Adipose tissue (tissue), 3 donors: ENCODE measurements around the gene UBR4. TPM values are rescaled to one million over a fixed set of nuclear protein-coding genes. Genes with fewer than 3 reads are reported as not detected.

Experiments
- H3K27ac ChIP-seq: one replicate; pipeline ENCODE4 v1.5.1; 2013; ENCODE audit warnings: low read depth, low read length
- WGBS, 3 donors: extraction: QIAGEN DNeasy Blood & Tissue Kit; methylation state at CpG; one replicate each; pipeline ENCODE4 v1.1.7; 2013; 5-methylcytosine and 5-hydroxymethylcytosine counted together
- polyA plus RNA-seq, 3 donors: library from polyadenylated mRNA; stranded (reverse); fragments of 200-250 nt; gene quantifications; one replicate each; pipeline ENCODE4 v1.2.3, GENCODE V29; 2013
- donor health status: healthy with polysubstance abuse.
- donor health status: Bipolar disorder and iron deficiency.
- donor health status: healthy.

The UBR4 gene
- polyA plus RNA-seq, 3 donors: 37.3 to 80.4 (median 76.5) TPM

DNA sequence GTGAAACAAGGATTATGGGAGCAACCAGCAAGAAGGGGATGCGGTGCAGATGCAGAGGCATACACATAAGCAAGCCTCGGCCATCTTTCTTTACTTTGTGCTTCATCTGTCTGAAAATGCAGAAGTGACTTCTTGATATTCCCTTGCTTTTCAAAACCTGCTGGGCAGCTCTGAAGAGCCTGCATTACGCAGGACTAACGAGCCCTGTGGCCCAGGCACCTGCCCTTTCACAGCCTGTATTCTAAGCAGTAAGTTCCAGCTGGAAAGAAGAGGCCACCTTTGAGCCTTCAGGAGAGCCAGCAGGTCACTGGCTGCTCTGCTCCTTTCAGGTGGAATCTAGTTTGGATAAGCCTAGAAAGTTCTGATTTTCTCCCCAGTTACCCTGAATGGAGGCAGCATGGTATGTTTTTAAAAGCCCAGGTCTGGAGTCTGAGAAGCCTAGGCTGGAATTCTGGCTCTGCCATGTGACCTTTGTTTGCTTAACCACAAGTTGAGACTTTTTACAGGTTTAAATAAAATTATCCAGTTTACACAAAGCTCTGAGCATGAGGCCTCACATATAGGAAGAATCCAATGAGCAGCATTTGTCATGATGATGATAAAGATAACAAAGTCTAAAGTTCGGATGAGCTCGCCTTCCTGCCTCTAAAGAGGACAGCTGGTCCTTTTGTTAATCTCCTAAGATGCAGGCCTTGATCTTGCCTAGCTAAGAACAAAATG, 122.9 kb downstream of the UBR4 start:
- 73 to 85% (median 78%) methylated on average over 6 of the region's 6 CpGs for WGBS, 3 donors
- no peak overlapping the region for H3K27ac ChIP-seq

DNA sequence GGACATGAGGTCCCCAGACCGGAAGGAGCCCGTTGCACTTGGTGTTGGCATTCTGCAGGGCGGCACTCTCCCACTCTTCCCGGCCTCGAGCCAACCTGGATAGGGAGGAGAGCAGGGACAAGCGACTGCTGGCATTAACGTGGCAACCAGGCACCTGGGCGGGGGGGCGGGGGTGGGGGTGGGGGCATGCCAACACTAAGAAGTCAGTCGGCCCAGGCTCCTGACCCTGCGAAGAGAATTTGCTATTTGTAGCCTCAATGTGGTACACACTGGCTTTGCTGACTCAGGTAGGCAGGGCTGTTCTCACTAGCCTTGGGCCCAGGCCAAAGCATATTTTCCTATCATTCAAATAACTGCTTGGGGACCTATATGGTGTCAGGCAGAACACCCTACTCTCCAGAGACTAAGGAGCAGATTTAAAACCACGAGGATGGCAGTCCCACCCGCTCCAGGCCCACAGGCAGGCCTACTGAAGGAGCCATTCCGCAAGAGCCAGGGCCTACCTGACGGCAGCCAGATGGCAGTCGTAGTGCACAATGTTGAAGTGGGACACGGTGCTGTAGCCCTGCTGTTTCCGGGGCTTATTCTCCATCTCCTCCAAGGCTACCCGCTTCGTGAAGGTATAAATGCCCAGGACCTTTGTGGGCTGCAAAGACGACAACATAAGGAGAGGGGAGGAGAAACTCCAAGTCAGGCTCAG, 123.7 kb downstream of the UBR4 start:
- WGBS, 3 donors: 56 to 91% (median 83%) methylated on average over 21 of the region's 21 CpGs
- H3K27ac ChIP-seq: no peak overlapping the region

GRCh38 chr1:19084206-19084738, 125.8 kb downstream of the UBR4 start:
- H3K27ac ChIP-seq: no peak overlapping the region
- 88 to 93% (median 91%) methylated on average over 20 of the region's 20 CpGs for WGBS, 3 donors

DNA sequence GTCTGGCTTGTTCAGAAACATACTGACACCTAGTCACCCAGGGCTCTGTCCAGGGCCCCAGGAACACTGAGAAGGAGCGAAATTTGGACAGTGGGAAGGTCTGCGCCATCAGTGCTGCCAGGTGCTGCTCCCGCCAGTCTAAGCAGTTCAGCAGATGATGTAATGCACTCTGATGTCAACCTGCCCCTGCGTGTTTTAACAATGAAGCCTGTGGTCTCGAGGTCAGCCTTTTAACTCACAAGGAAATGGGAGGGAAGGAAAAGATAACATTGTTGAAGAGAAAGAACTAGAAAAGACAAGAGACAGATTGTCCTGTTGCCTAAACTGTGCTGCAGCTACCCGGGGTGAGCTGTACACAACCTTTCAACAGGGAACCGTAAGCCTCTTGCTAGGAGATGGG, 127.0 kb downstream of the UBR4 start:
- no peak overlapping the region for H3K27ac ChIP-seq
- WGBS, 3 donors: 66 to 81% (median 66%) methylated on average over 7 of the region's 7 CpGs

- WGBS, 3 donors: 34 to 82% (median 46%) methylated on average over 21 of the region's 21 CpGs
- H3K27ac ChIP-seq: no peak overlapping the region
Observed at GRCh38 chr1:19081218-19081893, 128.7 kb downstream of the UBR4 start.

DNA sequence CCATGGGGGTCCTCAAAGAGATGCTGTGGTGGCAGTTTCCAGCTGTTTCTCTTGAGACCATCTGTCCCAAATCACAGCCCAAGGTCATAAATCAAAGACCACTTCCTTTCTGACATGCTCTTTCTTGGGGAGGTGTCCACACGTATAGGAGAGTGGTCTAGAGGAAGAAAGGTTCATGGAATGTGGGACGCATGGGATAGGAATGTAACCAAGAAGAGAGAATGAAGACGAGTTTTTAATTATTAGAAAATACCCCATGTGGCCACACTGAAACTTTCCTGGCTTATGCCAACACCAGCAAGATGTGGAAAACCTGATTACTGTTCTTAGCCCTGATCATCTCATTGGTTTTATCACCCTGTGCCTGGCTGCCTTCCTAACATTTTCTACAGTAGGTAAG, 129.3 kb downstream of the UBR4 start:
- H3K27ac ChIP-seq: no peak overlapping the region

DNA sequence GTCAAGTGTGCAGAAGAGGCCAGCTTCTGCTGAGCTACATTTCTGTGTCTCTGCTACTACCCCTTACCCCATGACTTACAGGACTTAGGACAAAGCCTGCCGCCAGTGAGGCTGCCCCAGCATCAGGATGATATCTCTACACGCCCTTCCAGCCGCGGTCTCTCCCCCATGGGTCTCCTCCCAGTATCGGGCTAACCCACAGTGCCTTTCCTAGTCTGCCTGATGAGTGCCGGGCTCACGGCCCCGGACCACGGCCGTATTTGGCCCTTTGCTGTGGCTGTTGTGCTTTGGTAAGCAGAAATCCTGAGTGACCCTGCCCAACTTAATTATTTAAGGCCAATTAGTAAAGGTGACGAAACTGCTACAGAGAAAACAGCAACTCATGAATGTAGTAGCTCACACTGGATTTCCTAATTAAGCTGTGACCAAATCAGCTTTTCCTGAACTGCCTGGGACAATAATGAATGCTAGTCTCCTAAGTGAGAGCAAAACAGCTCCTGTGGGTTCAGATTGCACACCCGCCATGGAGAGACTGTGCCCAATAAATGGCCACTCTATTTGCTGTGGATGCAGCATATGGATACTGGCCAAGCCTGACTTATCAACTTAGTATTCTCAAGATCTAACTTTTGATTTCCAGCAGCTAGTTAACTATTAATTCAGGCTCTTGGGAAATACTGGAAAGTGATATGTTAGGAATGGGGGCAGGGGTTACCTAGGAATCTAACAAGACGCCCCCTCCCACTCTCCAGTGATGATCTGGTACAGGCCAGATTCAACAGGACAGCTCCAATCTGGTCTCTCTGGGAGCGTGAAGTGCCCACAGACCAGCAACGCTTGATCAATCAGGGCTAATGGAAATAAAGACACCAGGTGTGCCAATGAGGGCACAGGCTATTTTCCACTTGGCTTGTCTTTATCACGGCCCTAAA, 130.3 kb downstream of the UBR4 start:
- WGBS, 3 donors: 68 to 82% (median 79%) methylated on average over 16 of the region's 16 CpGs

More for the DNA sequence above, 129.3 kb downstream of the UBR4 start:
- WGBS, 3 donors: 69 to 76% (median 75%) methylated on average over 3 of the region's 3 CpGs

GRCh38 chr1:19078536-19078935, 131.5 kb downstream of the UBR4 start:
- WGBS, 3 donors: 87 to 98% (median 96%) methylated on average over 4 of the region's 4 CpGs
- H3K27ac ChIP-seq: no peak overlapping the region

More for the DNA sequence above, 130.3 kb downstream of the UBR4 start:
- H3K27ac ChIP-seq: no peak overlapping the region

GRCh38 chr1:19076841-19077616, 133.0 kb downstream of the UBR4 start:
- no peak overlapping the region for H3K27ac ChIP-seq
- 88 to 91% (median 91%) methylated on average over 20 of the region's 20 CpGs for WGBS, 3 donors

DNA sequence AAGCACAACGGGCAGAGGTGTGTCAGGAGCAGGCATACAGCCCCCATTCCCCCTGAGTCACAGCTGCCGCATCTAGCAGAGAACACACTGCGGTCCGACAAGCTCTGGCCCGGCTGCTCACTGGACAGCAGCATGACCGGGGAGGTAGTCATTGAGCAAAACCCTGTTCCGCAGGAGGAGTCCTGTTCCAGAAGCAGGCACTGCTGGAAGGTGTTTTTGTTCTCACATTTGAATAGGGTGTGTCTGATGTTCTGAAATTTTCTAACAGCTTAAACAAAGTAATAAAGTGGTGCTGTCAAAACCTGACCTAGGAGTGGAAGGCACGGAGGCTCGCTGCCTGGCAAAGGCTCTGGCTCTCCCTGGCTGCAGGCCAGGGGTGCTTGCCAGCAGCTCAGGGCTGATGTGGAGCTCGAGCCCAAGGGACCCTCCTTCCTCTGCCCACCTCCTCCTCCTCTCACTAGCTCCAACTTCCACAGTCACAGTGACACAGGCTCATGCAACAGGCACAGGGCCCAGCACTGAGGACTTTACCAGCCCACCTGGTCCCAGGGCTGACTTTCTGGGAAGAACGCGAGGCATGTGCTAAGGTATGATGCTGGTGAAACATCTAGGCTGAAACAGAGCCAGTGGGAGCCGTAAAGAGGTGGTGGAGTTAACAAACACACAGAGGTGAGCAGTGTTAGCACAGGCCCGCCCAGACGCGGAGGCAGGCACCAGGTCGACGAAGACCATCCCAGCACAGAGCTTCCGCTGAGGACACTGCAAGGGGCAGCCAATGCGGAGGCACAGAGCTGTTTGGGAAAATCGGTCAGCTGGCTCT, 135.0 kb downstream of the UBR4 start:
- no peak overlapping the region for H3K27ac ChIP-seq
- 62 to 77% (median 73%) methylated on average over 21 of the region's 21 CpGs for WGBS, 3 donors

GRCh38 chr1:19074361-19074901, 135.6 kb downstream of the UBR4 start:
- H3K27ac ChIP-seq: no peak overlapping the region
- 78 to 83% (median 82%) methylated on average over 17 of the region's 17 CpGs for WGBS, 3 donors

GRCh38 chr1:19073311-19074186, 136.5 kb downstream of the UBR4 start:
- no peak overlapping the region for H3K27ac ChIP-seq
- 72 to 84% (median 80%) methylated on average over 23 of the region's 23 CpGs for WGBS, 3 donors

- 82 to 84% (median 83%) methylated on average over 12 of the region's 12 CpGs for WGBS, 3 donors
- no peak overlapping the region for H3K27ac ChIP-seq
Observed at GRCh38 chr1:19072285-19072981, 137.6 kb downstream of the UBR4 start.

DNA sequence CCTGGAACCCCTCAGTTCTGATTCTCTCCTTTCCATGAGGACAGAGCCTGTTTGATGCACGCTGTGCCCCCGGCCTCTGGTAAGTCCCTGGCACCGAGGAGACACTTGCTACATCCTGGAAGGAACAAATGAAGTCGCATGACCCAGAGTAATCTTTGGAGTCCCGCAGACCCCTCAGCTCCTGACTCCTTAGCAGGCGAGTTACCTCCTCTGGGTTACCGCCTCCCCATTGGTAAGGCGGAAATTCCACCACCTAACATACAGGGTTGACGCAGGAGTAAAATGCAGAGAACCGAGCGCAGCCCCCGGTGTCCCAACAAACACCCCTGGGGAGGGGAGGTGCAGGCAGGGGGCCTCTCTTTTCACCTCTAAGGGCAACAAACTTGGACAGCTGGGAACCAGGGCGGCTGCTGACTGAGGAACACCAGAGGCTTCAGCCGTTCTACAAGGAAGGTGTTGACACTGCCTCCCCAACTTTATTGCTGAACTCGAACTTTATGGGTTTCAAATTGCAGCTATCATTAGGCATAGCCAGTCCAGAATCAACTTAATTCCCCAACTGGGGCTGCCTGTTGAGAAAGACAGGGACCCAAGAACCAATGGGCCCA, 138.3 kb downstream of the UBR4 start:
- no peak overlapping the region for H3K27ac ChIP-seq
- WGBS, 3 donors: 66 to 75% (median 69%) methylated on average over 15 of the region's 15 CpGs
